Common myeloid progenitor, CD34-positive (primary cell): Measurements from ENCODE around the gene ZNF593OS.

Experiments used
- CTCF ChIA-PET: fragments of 350-600 bp; sonication (Branson Sonifier 250); formaldehyde crosslinking; loops from one replicate; lab custom pipeline; 2021; ENCODE audit warnings: antibody characterized with exemption; lab: Charles Lee
- POLR2A ChIA-PET: fragments of 350-600 bp; sonication (Branson Sonifier 250); formaldehyde crosslinking; loops from one replicate; lab custom pipeline; 2021; ENCODE audit warnings: antibody characterized with exemption; lab: Charles Lee
- DNase-seq, 3 donors: peaks; one replicate each; pipeline versions ENCODE4 v3.0.0 to v3.0.0-alpha.2; 2013
- H3K27ac ChIP-seq, 2 experiments: 1 replicate in 1 of 2; 2 replicates in 1 of 2; pipeline ENCODE4 v1.7.0; 2013; ENCODE audit warnings: inconsistent platforms in 2 of 2, low read length in 2 of 2, mild to moderate bottlenecking in 2 of 2, low read depth in 1 of 2, moderate library complexity in 1 of 2; ENCODE audit not compliant: severe bottlenecking in 2 of 2, insufficient read depth in 1 of 2, poor library complexity in 1 of 2
- H3K27me3 ChIP-seq, 5 experiments: replicated peaks in 2 of 5; 1 replicate in 3 of 5; 2 replicates in 2 of 5; pipeline versions ENCODE4 v1.6.1 to v1.7.0; 2013; ENCODE audit warnings: low read length in 4 of 5, mild to moderate bottlenecking in 2 of 5, moderate library complexity in 2 of 5, inconsistent platforms in 1 of 5; ENCODE audit not compliant: insufficient read depth in 5 of 5, control insufficient read depth in 4 of 5
- H3K36me3 ChIP-seq, 4 experiments: 1 replicate in 2 of 4; 2 replicates in 2 of 4; pipeline versions ENCODE4 v1.6.1 to v1.7.0; 2013; ENCODE audit warnings: low read length in 3 of 4, control low read depth in 1 of 4, mild to moderate bottlenecking in 1 of 4; ENCODE audit not compliant: control insufficient read depth in 4 of 4, insufficient read depth in 4 of 4
- H3K4me1 ChIP-seq, 4 experiments: 1 replicate in 3 of 4; 2 replicates in 1 of 4; pipeline versions ENCODE4 v1.6.1 to v1.7.1; 2013; ENCODE audit warnings: low read length in 3 of 4, mild to moderate bottlenecking in 3 of 4, control low read depth in 1 of 4, inconsistent platforms in 1 of 4, moderate library complexity in 1 of 4; ENCODE audit not compliant: control insufficient read depth in 4 of 4, insufficient read depth in 4 of 4; ENCODE audit errors: control extremely low read depth in 1 of 4
- H3K4me3 ChIP-seq, 7 experiments: 1 replicate in 4 of 7; 2 replicates in 3 of 7; pipeline versions ENCODE4 v1.5.1 to v1.7.0; 2013; ENCODE audit warnings: mild to moderate bottlenecking in 7 of 7, low read length in 6 of 7, moderate library complexity in 6 of 7, inconsistent platforms in 2 of 7, low read depth in 2 of 7, control low read depth in 1 of 7; ENCODE audit not compliant: insufficient read depth in 4 of 7, control insufficient read depth in 1 of 7; ENCODE audit errors: extremely low read depth in 1 of 7
- H3K9me3 ChIP-seq, 5 experiments: 1 replicate in 4 of 5; 2 replicates in 1 of 5; pipeline versions ENCODE4 v1.6.1 to v1.7.1; 2013; ENCODE audit warnings: low read length in 4 of 5, mild to moderate bottlenecking in 2 of 5, inconsistent platforms in 1 of 5, low read depth in 1 of 5, moderate library complexity in 1 of 5; ENCODE audit not compliant: control insufficient read depth in 4 of 5, insufficient read depth in 2 of 5; ENCODE audit errors: control extremely low read depth in 1 of 5
- WGBS: methylation state at CpG from one replicate; pipeline ENCODE4 v1.1.5; 2013; ENCODE audit not compliant: insufficient coverage; 5-methylcytosine and 5-hydroxymethylcytosine counted together

Gene ZNF593OS

GRCh38 chr1:26212726-26213125 is 41.1 kb upstream of the ZNF593OS start:
- WGBS, result 100% methylated on average over 2 of the region's 5 CpGs
- no peak for DNase-seq
- Histone ChIP-seq H3K4me3 (no peak overlapping the region), H3K9me3 (no peaks in the 10 kb centered on the region), H3K4me1 (no peaks in the 10 kb centered on the region), H3K36me3 (no peaks in the 10 kb centered on the region), H3K27ac (no peak overlapping the region), H3K27me3 (no peaks in the 10 kb centered on the region)
- ChIA-PET POLR2A (no interaction called here), CTCF (interaction anchor here (0.6 to 2.1 kb wide), 3 partner anchors 8 to 19 kb away, joined by 3 to 7 read pairs (median 3); no protein-coding TSS in a partner anchor)

GRCh38 chr1:26210147-26210870 is 38.7 kb upstream of the ZNF593OS start:
- no peaks in the 10 kb centered on the region for H3K9me3 ChIP-seq

GRCh38 chr1:26203642-26204318 is 32.1 kb upstream of the ZNF593OS start:
- POLR2A ChIA-PET, result interaction anchor here (0.5 kb wide), 1 partner anchor 175 kb away, joined by 3 read pairs; no protein-coding TSS in a partner anchor
- Histone ChIP-seq H3K36me3 (no peaks in the 10 kb centered on the region), H3K27me3 (peaks cover 0 to 3% (median 0%) of the 10 kb centered on the region in 5 experiments), H3K4me1 (peaks cover 0 to 6% (median 0%) of the 10 kb centered on the region in 4 experiments), H3K27ac (no peak overlapping the region), H3K9me3 (no peaks in the 10 kb centered on the region), H3K4me3 (no peak overlapping the region)
- DNase-seq, result peak; percentile 11 to 44 (median 37)
- WGBS, result 94% methylated on average over 4 of the region's 9 CpGs
- CTCF ChIA-PET, result interaction anchor here (0.6 to 2.1 kb wide), 12 partner anchors 9 to 214 kb away, joined by 3 to 7 read pairs (median 4); partner anchors contain the start of genes CATSPER4 and CNKSR1

More at GRCh38 chr1:26210147-26210870, 38.7 kb upstream of the ZNF593OS start:
- no peaks in the 10 kb centered on the region for H3K27me3 ChIP-seq
- H3K27ac ChIP-seq, result no peak overlapping the region
- no peak for DNase-seq
- H3K4me1 ChIP-seq, result no peaks in the 10 kb centered on the region
- no peaks in the 10 kb centered on the region for H3K36me3 ChIP-seq
- WGBS, result 93% methylated on average over 5 of the region's 5 CpGs
- H3K4me3 ChIP-seq, result no peak overlapping the region
- ChIA-PET CTCF (interaction anchor here (1.4 to 1.8 kb wide), 2 partner anchors 151 to 207 kb away, joined by 3 to 5 read pairs; no protein-coding TSS in a partner anchor), POLR2A (no interaction called here)

- CTCF ChIA-PET, result interaction anchor here (0.6 to 1.2 kb wide), 3 partner anchors 22 to 58 kb away, joined by 3 read pairs; no protein-coding TSS in a partner anchor
- Histone ChIP-seq H3K4me3 (no peak overlapping the region), H3K27ac (no peak overlapping the region), H3K4me1 (peaks cover 0 to 6% (median 0%) of the 10 kb centered on the region in 4 experiments), H3K36me3 (no peaks in the 10 kb centered on the region), H3K9me3 (no peaks in the 10 kb centered on the region), H3K27me3 (peaks cover 0 to 3% (median 0%) of the 10 kb centered on the region in 5 experiments)
- no peak for DNase-seq
- POLR2A ChIA-PET, result no interaction called here
- WGBS, result 100% methylated on average over 3 of the region's 5 CpGs
These were observed 28.8 kb upstream of the ZNF593OS start for GRCh38 chr1:26200413-26200812.

GRCh38 chr1:26197813-26198212 is 26.2 kb upstream of the ZNF593OS start:
- 95% methylated on average over 11 of the region's 11 CpGs for WGBS
- H3K4me1 ChIP-seq, result peaks cover 0 to 6% (median 0%) of the 10 kb centered on the region in 4 experiments
- no peaks in the 10 kb centered on the region for H3K27me3 ChIP-seq
- H3K27ac ChIP-seq, result no peak overlapping the region
- H3K36me3 ChIP-seq, result no peaks in the 10 kb centered on the region
- no peaks in the 10 kb centered on the region for H3K9me3 ChIP-seq
- H3K4me3 ChIP-seq, result no peak overlapping the region
- DNase-seq, result no peak
- ChIA-PET CTCF (interaction anchor here (1.0 to 1.1 kb wide), 2 partner anchors 12 to 88 kb away, joined by 3 read pairs; no protein-coding TSS in a partner anchor), POLR2A (no interaction called here)

GRCh38 chr1:26197301-26197700 is 25.7 kb upstream of the ZNF593OS start:
- Histone ChIP-seq H3K9me3 (no peaks in the 10 kb centered on the region), H3K4me3 (no peak overlapping the region), H3K27me3 (no peaks in the 10 kb centered on the region), H3K36me3 (no peaks in the 10 kb centered on the region), H3K27ac (no peak overlapping the region), H3K4me1 (peaks cover 0 to 6% (median 0%) of the 10 kb centered on the region in 4 experiments)
- DNase-seq, result no peak
- 100% methylated on average over 2 of the region's 3 CpGs for WGBS
- ChIA-PET POLR2A (no interaction called here), CTCF (interaction anchor here (1.0 to 1.1 kb wide), 2 partner anchors 11 to 87 kb away, joined by 3 read pairs; no protein-coding TSS in a partner anchor)
